ENCODE measurements around the gene CTSC.

- TF ChIP-seq CTCF (IDR thresholded peaks at IDR 0.05) (no peak), EP300 (IDR thresholded peaks at IDR 0.05) (no peak)
Measured at GRCh38 chr11:88337987-88338668, 592 bp upstream of the CTSC start.
